ENCODE data around the gene GAS7.

GAS7 gene

DNA sequence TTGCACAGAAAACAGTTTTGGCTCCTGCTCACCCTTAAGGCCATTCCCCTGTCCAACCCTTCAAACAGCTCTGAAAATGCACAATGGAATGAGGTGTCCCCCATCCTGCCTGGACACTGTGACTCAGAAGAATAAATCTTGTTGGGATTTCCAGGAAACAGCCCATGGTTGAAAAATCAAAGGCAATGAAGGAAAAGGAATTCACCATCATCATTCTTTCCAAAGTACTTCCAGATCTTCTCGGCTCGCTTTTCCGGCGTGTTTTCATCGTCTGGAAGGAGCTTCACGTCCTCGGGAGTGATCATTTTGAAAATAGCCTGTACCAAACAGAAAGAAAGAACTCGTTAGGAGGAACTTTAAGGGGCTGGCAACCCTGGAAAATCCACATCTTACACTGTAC is 297.6 kb downstream of the GAS7 start (continued):
- TF ChIP-seq, protein P1, sequence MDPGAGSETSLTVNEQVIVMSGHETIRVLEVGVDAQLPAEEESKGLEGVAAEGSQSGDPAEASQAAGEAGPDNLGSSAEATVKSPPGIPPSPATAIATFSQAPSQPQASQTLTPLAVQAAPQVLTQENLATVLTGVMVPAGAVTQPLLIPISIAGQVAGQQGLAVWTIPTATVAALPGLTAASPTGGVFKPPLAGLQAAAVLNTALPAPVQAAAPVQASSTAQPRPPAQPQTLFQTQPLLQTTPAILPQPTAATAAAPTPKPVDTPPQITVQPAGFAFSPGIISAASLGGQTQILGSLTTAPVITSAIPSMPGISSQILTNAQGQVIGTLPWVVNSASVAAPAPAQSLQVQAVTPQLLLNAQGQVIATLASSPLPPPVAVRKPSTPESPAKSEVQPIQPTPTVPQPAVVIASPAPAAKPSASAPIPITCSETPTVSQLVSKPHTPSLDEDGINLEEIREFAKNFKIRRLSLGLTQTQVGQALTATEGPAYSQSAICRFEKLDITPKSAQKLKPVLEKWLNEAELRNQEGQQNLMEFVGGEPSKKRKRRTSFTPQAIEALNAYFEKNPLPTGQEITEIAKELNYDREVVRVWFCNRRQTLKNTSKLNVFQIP (CRISPR knock-in tag; IDR thresholded peaks at IDR 0.05; ENCODE audit: borderline replicate concordance, low read depth): no peak

- no peak for TF ChIP-seq RARB (CRISPR knock-in tag; IDR thresholded peaks at IDR 0.05)
- TF ChIP-seq SNAI2 (CRISPR knock-in tag; IDR thresholded peaks at IDR 0.05): no peak
- TF ChIP-seq ISL1 (CRISPR knock-in tag; IDR thresholded peaks at IDR 0.05): no peak
- no peak for TF ChIP-seq CREB5 (CRISPR knock-in tag; IDR thresholded peaks at IDR 0.05; ENCODE audit: low read depth)
- no peak for TF ChIP-seq BACH2 (CRISPR knock-in tag; IDR thresholded peaks at IDR 0.05; ENCODE audit: borderline replicate concordance)
- TF ChIP-seq ZFP30 (CRISPR knock-in tag; IDR thresholded peaks at IDR 0.05): no peak
- no peak for TF ChIP-seq CSDC2 (CRISPR knock-in tag; IDR thresholded peaks at IDR 0.05)
- no peak for TF ChIP-seq ZFP3 (CRISPR knock-in tag; IDR thresholded peaks at IDR 0.05)
- TF ChIP-seq ZC3H10 (CRISPR knock-in tag; IDR thresholded peaks at IDR 0.05): no peak
- TF ChIP-seq ZNF8 (CRISPR knock-in tag; IDR thresholded peaks at IDR 0.05): no peak
- no peak for TF ChIP-seq TOX (CRISPR knock-in tag; IDR thresholded peaks at IDR 0.05; ENCODE audit: borderline replicate concordance)
- no peak for TF ChIP-seq TCF4 (CRISPR knock-in tag; IDR thresholded peaks at IDR 0.05; ENCODE audit: borderline replicate concordance)
- TF ChIP-seq ARNTL (CRISPR knock-in tag; IDR thresholded peaks at IDR 0.05; ENCODE audit: borderline replicate concordance, low read depth): no peak
- TF ChIP-seq ESRRG (CRISPR knock-in tag; IDR thresholded peaks at IDR 0.05): no peak
- no peak for TF ChIP-seq PATZ1 (CRISPR knock-in tag; IDR thresholded peaks at IDR 0.05; ENCODE audit: borderline replicate concordance)
- ATAC-seq: no peak
Measured at GRCh38 chr17:9900044-9900594, 298.3 kb downstream of the GAS7 start.

GRCh38 chr17:9899280-9900043 is 298.9 kb downstream of the GAS7 start:
- TF ChIP-seq ZNF70 (CRISPR knock-in tag; IDR thresholded peaks at IDR 0.05): no peak
- TF ChIP-seq, protein P2, sequence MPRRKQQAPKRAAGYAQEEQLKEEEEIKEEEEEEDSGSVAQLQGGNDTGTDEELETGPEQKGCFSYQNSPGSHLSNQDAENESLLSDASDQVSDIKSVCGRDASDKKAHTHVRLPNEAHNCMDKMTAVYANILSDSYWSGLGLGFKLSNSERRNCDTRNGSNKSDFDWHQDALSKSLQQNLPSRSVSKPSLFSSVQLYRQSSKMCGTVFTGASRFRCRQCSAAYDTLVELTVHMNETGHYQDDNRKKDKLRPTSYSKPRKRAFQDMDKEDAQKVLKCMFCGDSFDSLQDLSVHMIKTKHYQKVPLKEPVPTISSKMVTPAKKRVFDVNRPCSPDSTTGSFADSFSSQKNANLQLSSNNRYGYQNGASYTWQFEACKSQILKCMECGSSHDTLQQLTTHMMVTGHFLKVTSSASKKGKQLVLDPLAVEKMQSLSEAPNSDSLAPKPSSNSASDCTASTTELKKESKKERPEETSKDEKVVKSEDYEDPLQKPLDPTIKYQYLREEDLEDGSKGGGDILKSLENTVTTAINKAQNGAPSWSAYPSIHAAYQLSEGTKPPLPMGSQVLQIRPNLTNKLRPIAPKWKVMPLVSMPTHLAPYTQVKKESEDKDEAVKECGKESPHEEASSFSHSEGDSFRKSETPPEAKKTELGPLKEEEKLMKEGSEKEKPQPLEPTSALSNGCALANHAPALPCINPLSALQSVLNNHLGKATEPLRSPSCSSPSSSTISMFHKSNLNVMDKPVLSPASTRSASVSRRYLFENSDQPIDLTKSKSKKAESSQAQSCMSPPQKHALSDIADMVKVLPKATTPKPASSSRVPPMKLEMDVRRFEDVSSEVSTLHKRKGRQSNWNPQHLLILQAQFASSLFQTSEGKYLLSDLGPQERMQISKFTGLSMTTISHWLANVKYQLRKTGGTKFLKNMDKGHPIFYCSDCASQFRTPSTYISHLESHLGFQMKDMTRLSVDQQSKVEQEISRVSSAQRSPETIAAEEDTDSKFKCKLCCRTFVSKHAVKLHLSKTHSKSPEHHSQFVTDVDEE (CRISPR knock-in tag; IDR thresholded peaks at IDR 0.05): no peak
- no peak for TF ChIP-seq GLIS3 (CRISPR knock-in tag; IDR thresholded peaks at IDR 0.05)

DNA sequence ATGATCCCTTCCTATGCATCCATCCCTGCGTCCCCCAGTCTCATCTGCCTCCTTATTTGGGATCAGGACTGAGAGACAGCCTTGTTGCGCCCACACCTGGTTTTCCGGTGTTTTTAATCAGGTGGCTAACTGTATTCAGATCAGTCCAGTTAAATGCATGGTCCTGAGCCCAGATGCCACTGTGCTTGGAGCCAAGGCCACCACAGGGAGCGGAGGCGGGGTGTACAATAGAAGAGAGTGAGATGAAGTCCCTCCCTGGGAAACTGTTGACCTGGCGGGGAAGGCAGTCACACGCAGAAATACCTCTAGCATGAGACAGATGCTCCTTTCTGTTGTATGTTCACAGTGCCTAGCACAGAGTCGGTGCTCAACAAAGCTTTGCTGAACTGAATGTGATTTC is 299.6 kb downstream of the GAS7 start:
- no peak for TF ChIP-seq RARB (CRISPR knock-in tag; IDR thresholded peaks at IDR 0.05)
- TF ChIP-seq BACH2 (CRISPR knock-in tag; IDR thresholded peaks at IDR 0.05; ENCODE audit: borderline replicate concordance): no peak
- no peak for TF ChIP-seq OSR1 (CRISPR knock-in tag; IDR thresholded peaks at IDR 0.05)
- no peak for TF ChIP-seq PPARA (CRISPR knock-in tag; IDR thresholded peaks at IDR 0.05; ENCODE audit: borderline replicate concordance)
- no peak for TF ChIP-seq ISL1 (CRISPR knock-in tag; IDR thresholded peaks at IDR 0.05)
- TF ChIP-seq, protein P2 (CRISPR knock-in tag; IDR thresholded peaks at IDR 0.05): no peak
- no peak for TF ChIP-seq SNAI2 (CRISPR knock-in tag; IDR thresholded peaks at IDR 0.05)
- TF ChIP-seq ZFP3 (CRISPR knock-in tag; IDR thresholded peaks at IDR 0.05): no peak
- TF ChIP-seq ARNTL (CRISPR knock-in tag; IDR thresholded peaks at IDR 0.05; ENCODE audit: borderline replicate concordance, low read depth): no peak
- TF ChIP-seq CSDC2 (CRISPR knock-in tag; IDR thresholded peaks at IDR 0.05): no peak
- no peak for TF ChIP-seq ZNF8 (CRISPR knock-in tag; IDR thresholded peaks at IDR 0.05)
- no peak for TF ChIP-seq ZNF565 (CRISPR knock-in tag; conservative IDR thresholded peaks at IDR 0.05; ENCODE audit: low read depth)
- no peak for TF ChIP-seq CREB5 (CRISPR knock-in tag; IDR thresholded peaks at IDR 0.05; ENCODE audit: low read depth)
- no peak for ATAC-seq

More at GRCh38 chr17:9899280-9900043, 298.9 kb downstream of the GAS7 start:
- no peak for ATAC-seq
